GM19468 (cell line): ENCODE results near the gene MACF1.

Experiments
- ATAC-seq: cut with Tn5 transposase; IDR thresholded peaks from one replicate; pipeline ENCODE4 v1.9.1; 2021; ENCODE audit warnings: mild to moderate bottlenecking, moderate library complexity, moderate number of reproducible peaks; ENCODE audit not compliant: unreplicated experiment; ENCODE audit errors: extremely low read depth

Gene MACF1

GRCh38 chr1:39342776-39343175, 138.3 kb downstream of the MACF1 start:
- no peak for ATAC-seq

- no peak for ATAC-seq
These were observed 140.1 kb downstream of the MACF1 start for GRCh38 chr1:39344394-39345154.

- ATAC-seq = no peak
These were observed 142.4 kb downstream of the MACF1 start for GRCh38 chr1:39346872-39347271.

- no peak for ATAC-seq
These were observed 143.8 kb downstream of the MACF1 start for GRCh38 chr1:39348278-39348677.

GRCh38 chr1:39352881-39353280, 148.4 kb downstream of the MACF1 start:
- no peak for ATAC-seq

- ATAC-seq = no peak
These were observed 150.1 kb downstream of the MACF1 start for GRCh38 chr1:39354572-39354971.

GRCh38 chr1:39358491-39358890, 154.0 kb downstream of the MACF1 start:
- no peak for ATAC-seq

- ATAC-seq = no peak
These were observed 154.6 kb downstream of the MACF1 start for GRCh38 chr1:39359028-39359570.

GRCh38 chr1:39360731-39361130, 156.2 kb downstream of the MACF1 start:
- ATAC-seq = no peak

- no peak for ATAC-seq
These were observed 157.0 kb downstream of the MACF1 start for GRCh38 chr1:39361446-39361845.

GRCh38 chr1:39363267-39363666, 158.8 kb downstream of the MACF1 start:
- ATAC-seq = no peak

- ATAC-seq = no peak
These were observed 163.6 kb downstream of the MACF1 start for GRCh38 chr1:39368045-39368444.

- ATAC-seq = no peak
These were observed 165.1 kb downstream of the MACF1 start for GRCh38 chr1:39369565-39369964.

- ATAC-seq = no peak
These were observed 166.1 kb downstream of the MACF1 start for GRCh38 chr1:39370602-39371001.

- ATAC-seq = no peak
These were observed 167.6 kb downstream of the MACF1 start for GRCh38 chr1:39372105-39372504.

GRCh38 chr1:39376656-39377055, 172.2 kb downstream of the MACF1 start:
- ATAC-seq = no peak

- ATAC-seq = no peak
These were observed 173.9 kb downstream of the MACF1 start for GRCh38 chr1:39378377-39378776.

GRCh38 chr1:39379187-39379586, 174.7 kb downstream of the MACF1 start:
- no peak for ATAC-seq

GRCh38 chr1:39380036-39380435, 175.5 kb downstream of the MACF1 start:
- no peak for ATAC-seq

- no peak for ATAC-seq
These were observed 177.3 kb downstream of the MACF1 start for GRCh38 chr1:39381839-39382238.

- ATAC-seq = no peak
These were observed 179.8 kb downstream of the MACF1 start for GRCh38 chr1:39384305-39384704.
